IMR-90 (cell line): ENCODE measurements around the gene MAPKAP1. TPM values are rescaled to one million over a fixed set of nuclear protein-coding genes. Genes with fewer than 3 reads are reported as not detected.

Experiments
- ATAC-seq: fragments of 200-7000 bp; cut with Tn5 transposase; 2 replicates; pipeline ENCODE4 v1.9.1; 2020; ENCODE audit warnings: low read depth, mild to moderate bottlenecking, moderate library complexity
- BruUV-seq: library from RNA; stranded (reverse); fragments of 400-500 nt; replicated peaks from 2 replicates; lab custom pipeline; 2021; lab: Mats Ljungman, UMichigan
- CTCF ChIA-PET: fragments of 300-600 bp; formaldehyde crosslinking; extraction: SDS; loops from one replicate; lab custom pipeline; 2021; ENCODE audit warnings: antibody characterized with exemption; lab: Yijun Ruan, JAX
- POLR2A ChIA-PET: fragments of 300-600 bp; sonication (Branson Sonifier 250); formaldehyde crosslinking; loops from one replicate; lab custom pipeline; 2022; ENCODE audit warnings: antibody characterized with exemption; ENCODE audit not compliant: unreplicated experiment; lab: Charles Lee
- DNase-seq: peaks from one replicate; pipeline ENCODE4 v3.0.0; 2013
- H2AFZ ChIP-seq: replicated peaks from 2 replicates; pipeline ENCODE3; 2013; ENCODE audit warnings: low read length, mild to moderate bottlenecking; ENCODE audit not compliant: poor library complexity
- H2AK5ac ChIP-seq: 2 replicates; pipeline ENCODE4 v1.6.1; 2013; ENCODE audit warnings: low read depth, low read length, inconsistent platforms
- H2AK9ac ChIP-seq: replicated peaks from 2 replicates; pipeline ENCODE3; 2013; ENCODE audit warnings: mild to moderate bottlenecking, low read depth, low read length, moderate library complexity; ENCODE audit not compliant: poor library complexity
- H2BK120ac ChIP-seq: 2 replicates; pipeline ENCODE4 v1.6.1; 2013; ENCODE audit warnings: low read depth, low read length, inconsistent platforms
- H2BK15ac ChIP-seq: 3 replicates; pipeline ENCODE4 v1.6.1; 2013; ENCODE audit warnings: low read depth, low read length, inconsistent platforms
- H2BK20ac ChIP-seq: 2 replicates; pipeline ENCODE4 v1.6.1; 2013; ENCODE audit warnings: low read depth, mild to moderate bottlenecking, inconsistent platforms, low read length, moderate library complexity
- H2BK5ac ChIP-seq: 2 replicates; pipeline ENCODE4 v1.6.1; 2013; ENCODE audit warnings: mild to moderate bottlenecking, low read depth, low read length, inconsistent platforms; ENCODE audit not compliant: poor library complexity, severe bottlenecking
- H3K14ac ChIP-seq: replicated peaks from 2 replicates; pipeline ENCODE4 v1.6.1; 2013; ENCODE audit warnings: low read depth, low read length, inconsistent platforms
- H3K18ac ChIP-seq: 2 replicates; pipeline ENCODE4 v1.6.1; 2013; ENCODE audit warnings: low read depth, low read length, control low read depth
- H3K23ac ChIP-seq: 2 replicates; pipeline ENCODE4 v1.6.1; 2013; ENCODE audit warnings: low read depth, low read length, inconsistent platforms
- H3K27ac ChIP-seq: 2 replicates; pipeline ENCODE4 v1.5.1; 2013; ENCODE audit warnings: mild to moderate bottlenecking, control low read depth, low read length; ENCODE audit not compliant: insufficient read depth
- H3K27me3 ChIP-seq: 2 replicates; pipeline ENCODE4 v1.6.1; 2013; ENCODE audit warnings: low read length; ENCODE audit not compliant: control insufficient read depth, insufficient read depth
- H3K36me3 ChIP-seq: 2 replicates; pipeline ENCODE4 v1.6.1; 2013; ENCODE audit warnings: low read length, mixed read lengths; ENCODE audit not compliant: control insufficient read depth, insufficient read depth
- H3K4ac ChIP-seq: 2 replicates; pipeline ENCODE4 v1.6.1; 2013; ENCODE audit warnings: low read depth, low read length, inconsistent platforms
- H3K4me1 ChIP-seq: 2 replicates; pipeline ENCODE4 v1.6.1; 2013; ENCODE audit warnings: low read length, mixed read lengths; ENCODE audit not compliant: control insufficient read depth, insufficient read depth
- H3K4me2 ChIP-seq: 2 replicates; pipeline ENCODE4 v1.6.1; 2013; ENCODE audit warnings: low read depth, mild to moderate bottlenecking, control low read depth, low read length, moderate library complexity
- H3K4me3 ChIP-seq: 2 replicates; pipeline ENCODE4 v1.5.1; 2013; ENCODE audit warnings: low read depth, mild to moderate bottlenecking, control low read depth, low read length, moderate library complexity; ENCODE audit not compliant: insufficient read depth
- H3K56ac ChIP-seq: 2 replicates; pipeline ENCODE4 v1.6.1; 2013; ENCODE audit warnings: low read length, inconsistent platforms; ENCODE audit not compliant: insufficient read depth; ENCODE audit errors: extremely low read depth
- H3K79me1 ChIP-seq, 2 experiments: 2 replicates each; pipeline ENCODE4 v1.6.1; 2013; ENCODE audit warnings: low read length in 2 of 2, inconsistent platforms in 1 of 2, low read depth in 1 of 2
- H3K9ac ChIP-seq: 2 replicates; pipeline ENCODE4 v1.6.1; 2013; ENCODE audit warnings: low read depth, low read length, control low read depth
- H3K9me1 ChIP-seq: 2 replicates; pipeline ENCODE4 v1.6.1; 2013; ENCODE audit warnings: low read length, inconsistent platforms; ENCODE audit not compliant: insufficient read depth
- H3K9me3 ChIP-seq: 2 replicates; pipeline ENCODE4 v1.6.1; 2013; ENCODE audit warnings: low read length; ENCODE audit not compliant: control insufficient read depth, insufficient read depth
- H4K20me1 ChIP-seq: 2 replicates; pipeline ENCODE4 v1.6.1; 2013; ENCODE audit warnings: low read length, inconsistent platforms; ENCODE audit not compliant: insufficient read depth
- H4K5ac ChIP-seq: 2 replicates; pipeline ENCODE4 v1.6.1; 2013; ENCODE audit warnings: mild to moderate bottlenecking, low read depth, low read length, control low read depth
- H4K8ac ChIP-seq, 2 experiments: 2 replicates each; pipeline ENCODE4 v1.6.1; 2013; ENCODE audit warnings: low read depth in 2 of 2, low read length in 2 of 2, control low read depth in 1 of 2, inconsistent platforms in 1 of 2
- H4K91ac ChIP-seq: 2 replicates; pipeline ENCODE4 v1.6.1; 2013; ENCODE audit warnings: low read depth, low read length, inconsistent platforms; ENCODE audit not compliant: insufficient read depth
- BHLHE40 ChIP-seq: fragments of 150-350 bp; IDR thresholded peaks from 2 replicates; pipeline ENCODE4 v1.6.1; 2016; ENCODE audit warnings: mild to moderate bottlenecking, low read depth, low read length
- POLR2A ChIP-seq: IDR thresholded peaks from 2 replicates; pipeline ENCODE4 v1.6.1; 2012; ENCODE audit warnings: mild to moderate bottlenecking, low read depth, low read length
- RAD21 ChIP-seq: IDR thresholded peaks from 2 replicates; pipeline ENCODE4 v1.6.1; 2012; ENCODE audit warnings: low read length, improper control_type of control experiment
- RCOR1 ChIP-seq: IDR thresholded peaks from 2 replicates; pipeline ENCODE4 v1.6.1; 2012; ENCODE audit warnings: mild to moderate bottlenecking, low read length, improper control_type of control experiment; ENCODE audit not compliant: insufficient replicate concordance
- WGBS, 2 experiments: methylation state at CpG; one replicate each; pipeline versions ENCODE4 v1.1.5 to v1.1.7; 2013; ENCODE audit warnings: missing lambda C conversion rate in 2 of 2; ENCODE audit not compliant: insufficient read length in 1 of 2; ENCODE audit errors: extremely low coverage in 2 of 2; 5-methylcytosine and 5-hydroxymethylcytosine counted together
- dilution Hi-C: fragments of 300-500 bp; cut with HindIII; formaldehyde crosslinking; loops from one replicate; pipeline ENCODE4 v1.14.3; 2018; ENCODE audit warnings: low sequenced_read_pairs; ENCODE audit not compliant: unreplicated experiment
- in situ Hi-C: fragments of 300-500 bp; cut with MboI; formaldehyde crosslinking; loops from 3 replicates; pipeline ENCODE4 v1.14.3; 2019; ENCODE audit warnings: low sequenced_read_pairs, inconsistent platforms, mixed read lengths
- intact Hi-C: fragments of 100-400 bp; cut with micrococcal nuclease; formaldehyde crosslinking; loops from 2 replicates; pipeline ENCODE4 v1.10.0; 2022
- polyA plus RNA-seq, 3 experiments: library from polyadenylated mRNA; depleted of rRNA; stranded (reverse); fragments of >200 nt; gene quantifications; 2 replicates each; pipeline ENCODE4 v1.2.3, GENCODE V29; 2012; ENCODE audit warnings: low replicate concordance in 1 of 3
- total RNA-seq: library from RNA; depleted of rRNA; stranded (reverse); fragments of >200 nt; gene quantifications from 2 replicates; pipeline ENCODE4 v1.2.3, GENCODE V29; 2012
- TF ChIP-seq, protein P1 (sequence below): conservative IDR thresholded peaks from 2 replicates; pipeline ENCODE4 v1.5.1; 2012; ENCODE audit warnings: mild to moderate bottlenecking, low read depth, low read length, improper control_type of control experiment

MAPKAP1 gene
- total and polyA plus RNA-seq, 2 of the 4 experiments (the other 2 are of a cell fraction) = 87.2 to 158 TPM

DNA sequence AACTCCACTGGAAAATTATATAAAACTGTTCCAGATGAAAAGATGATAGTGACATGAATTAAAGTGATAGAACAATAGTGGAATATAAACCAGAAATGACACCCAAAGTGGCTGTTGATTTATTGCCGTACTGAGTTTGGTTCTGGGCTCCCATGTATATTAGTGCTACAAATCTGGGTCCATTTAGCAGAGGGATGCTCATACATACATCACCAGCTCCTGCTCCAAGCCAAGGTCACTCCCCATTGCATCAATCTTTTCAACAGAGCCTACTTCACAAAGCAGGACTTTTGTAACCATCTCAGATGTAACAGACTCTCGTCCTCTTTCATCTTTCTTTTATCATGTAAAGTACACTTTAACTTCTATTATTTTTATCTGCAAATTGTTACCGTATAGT is 236.8 kb downstream of the MAPKAP1 start:
- in situ Hi-C loops (no loop called here), intact Hi-C loops (loop anchor here (10.0 kb wide), 1 partner anchor 165 kb away; no protein-coding TSS in a partner anchor), dilution Hi-C loops (no loop called here)
- Histone ChIP-seq H3K9me3 (no peaks in the 10 kb centered on the region), H3K14ac (no peak overlapping the region), H2AK5ac (no peak overlapping the region), H3K4me1 (peaks cover 23% of the 10 kb centered on the region), H2BK5ac (no peak overlapping the region), H2AFZ (no peak overlapping the region), H4K91ac (no peak overlapping the region), H3K9me1 (peaks cover 10% of the 10 kb centered on the region; the same call in 1 of the 2 replicates), H3K4me2 (no peak overlapping the region), H3K4ac (no peak overlapping the region), H3K36me3 (peaks cover 5% of the 10 kb centered on the region; the same call in 1 of the 2 replicates), H3K4me3 (no peak overlapping the region), H4K5ac (no peak overlapping the region), H4K20me1 (peaks cover 8% of the 10 kb centered on the region; the same call in 1 of the 2 replicates), H3K27me3 (no peaks in the 10 kb centered on the region), H3K23ac (no peak overlapping the region), H2BK120ac (no peak overlapping the region), H3K56ac (no peak overlapping the region), H2BK20ac (no peak overlapping the region), H3K18ac (no peak overlapping the region), H3K27ac (no peak overlapping the region), H3K9ac (no peak overlapping the region), H2BK15ac (no peak overlapping the region), H4K8ac (no peak overlapping the region), H3K79me1 (peaks cover 19 to 31% of the 10 kb centered on the region in 2 experiments), H2AK9ac (no peak overlapping the region)
- TF ChIP-seq RAD21 = no peak
- TF ChIP-seq POLR2A = no peak
- TF ChIP-seq, protein P1, sequence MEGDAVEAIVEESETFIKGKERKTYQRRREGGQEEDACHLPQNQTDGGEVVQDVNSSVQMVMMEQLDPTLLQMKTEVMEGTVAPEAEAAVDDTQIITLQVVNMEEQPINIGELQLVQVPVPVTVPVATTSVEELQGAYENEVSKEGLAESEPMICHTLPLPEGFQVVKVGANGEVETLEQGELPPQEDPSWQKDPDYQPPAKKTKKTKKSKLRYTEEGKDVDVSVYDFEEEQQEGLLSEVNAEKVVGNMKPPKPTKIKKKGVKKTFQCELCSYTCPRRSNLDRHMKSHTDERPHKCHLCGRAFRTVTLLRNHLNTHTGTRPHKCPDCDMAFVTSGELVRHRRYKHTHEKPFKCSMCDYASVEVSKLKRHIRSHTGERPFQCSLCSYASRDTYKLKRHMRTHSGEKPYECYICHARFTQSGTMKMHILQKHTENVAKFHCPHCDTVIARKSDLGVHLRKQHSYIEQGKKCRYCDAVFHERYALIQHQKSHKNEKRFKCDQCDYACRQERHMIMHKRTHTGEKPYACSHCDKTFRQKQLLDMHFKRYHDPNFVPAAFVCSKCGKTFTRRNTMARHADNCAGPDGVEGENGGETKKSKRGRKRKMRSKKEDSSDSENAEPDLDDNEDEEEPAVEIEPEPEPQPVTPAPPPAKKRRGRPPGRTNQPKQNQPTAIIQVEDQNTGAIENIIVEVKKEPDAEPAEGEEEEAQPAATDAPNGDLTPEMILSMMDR = no peak
- TF ChIP-seq BHLHE40 = no peak
- TF ChIP-seq RCOR1 = no peak
- no CpG with 5 or more reads among the region's 3 CpGs for WGBS, 2 experiments
- DNase-seq (no peak), ATAC-seq (no peak)
- no TSS peak for BruUV-seq
- POLR2A ChIA-PET = no interaction called here
- CTCF ChIA-PET = no interaction called here
